ENCODE data around the gene DNAH1.

Gene DNAH1

DNA sequence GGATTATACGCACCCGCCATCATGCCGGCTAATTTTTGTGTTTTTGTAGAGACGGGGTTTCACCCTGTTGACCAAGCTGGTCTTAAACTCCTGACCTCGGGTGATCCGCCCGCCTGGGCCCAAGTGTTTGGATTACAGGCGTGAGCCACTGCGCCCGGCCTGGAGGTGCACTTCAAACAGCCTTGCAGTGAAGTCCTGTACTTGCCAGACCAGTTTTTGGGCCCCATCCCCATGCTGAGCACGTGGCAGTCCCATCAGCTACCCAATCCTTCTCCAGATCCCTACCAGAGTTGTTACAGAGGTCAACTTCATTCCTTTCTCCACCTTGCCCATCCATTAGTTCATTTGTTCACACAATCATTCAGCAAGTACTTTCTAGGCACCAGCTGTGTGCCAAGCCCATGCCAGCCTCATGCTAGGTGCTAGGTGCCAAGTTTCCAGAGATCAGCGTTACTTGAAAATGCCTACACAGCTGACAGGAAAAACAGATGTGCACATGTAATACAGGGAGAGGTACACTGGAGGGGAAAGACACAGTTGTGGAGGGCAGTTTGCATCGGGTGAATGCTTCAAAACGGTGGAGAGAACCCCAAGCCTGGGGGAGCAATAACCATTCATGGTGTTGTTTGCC lies 2.2 kb downstream of the DNAH1 start:
- H3K4ac ChIP-seq (ENCODE audit: low read depth, low read length) = no peak overlapping the region
- H4K5ac ChIP-seq (ENCODE audit: low read length) = no peak overlapping the region
- no peaks in the 10 kb centered on the region for H3K79me1 ChIP-seq (ENCODE audit: low read length)
- no peak overlapping the region for H3K4me3 ChIP-seq (ENCODE audit: low read length)
- no peak overlapping the region for H3K4me2 ChIP-seq (ENCODE audit: low read length)
- H3K23ac ChIP-seq (ENCODE audit: low read length) = no peak overlapping the region
- peak; percentile 20 for DNase-seq
- WGBS (ENCODE audit: extremely low coverage, insufficient coverage, low lambda C conversion rate) = no CpG with 5 or more reads among the region's 14 CpGs
- H3K4me1 ChIP-seq (ENCODE audit: control insufficient read depth, low read depth, low read length) = peaks cover 1% of the 10 kb centered on the region
- H4K8ac ChIP-seq (ENCODE audit: low read depth, low read length) = no peak overlapping the region
- H3K56ac ChIP-seq (ENCODE audit: low read length) = no peak overlapping the region
- no peak overlapping the region for H2BK15ac ChIP-seq (replicated peaks; ENCODE audit: low read depth)
- H3K79me2 ChIP-seq (ENCODE audit: control insufficient read depth, insufficient read depth, low read length) = no peaks in the 10 kb centered on the region
- no peak overlapping the region for H3K27ac ChIP-seq (ENCODE audit: low read depth, low read length)
- H3K9ac ChIP-seq (ENCODE audit: low read length) = no peak overlapping the region
- H3K36me3 ChIP-seq (ENCODE audit: control insufficient read depth, insufficient read depth, low read length) = no peaks in the 10 kb centered on the region
- H2BK5ac ChIP-seq (ENCODE audit: low read length) = no peak overlapping the region
- H3K27me3 ChIP-seq (ENCODE audit: insufficient read depth, low read length, poor library complexity) = no peaks in the 10 kb centered on the region
- H2BK120ac ChIP-seq (ENCODE audit: low read depth, low read length) = no peak overlapping the region
- H2AK5ac ChIP-seq (ENCODE audit: low read length) = no peak overlapping the region
- no peak overlapping the region for H3K18ac ChIP-seq (ENCODE audit: low read length)

DNA sequence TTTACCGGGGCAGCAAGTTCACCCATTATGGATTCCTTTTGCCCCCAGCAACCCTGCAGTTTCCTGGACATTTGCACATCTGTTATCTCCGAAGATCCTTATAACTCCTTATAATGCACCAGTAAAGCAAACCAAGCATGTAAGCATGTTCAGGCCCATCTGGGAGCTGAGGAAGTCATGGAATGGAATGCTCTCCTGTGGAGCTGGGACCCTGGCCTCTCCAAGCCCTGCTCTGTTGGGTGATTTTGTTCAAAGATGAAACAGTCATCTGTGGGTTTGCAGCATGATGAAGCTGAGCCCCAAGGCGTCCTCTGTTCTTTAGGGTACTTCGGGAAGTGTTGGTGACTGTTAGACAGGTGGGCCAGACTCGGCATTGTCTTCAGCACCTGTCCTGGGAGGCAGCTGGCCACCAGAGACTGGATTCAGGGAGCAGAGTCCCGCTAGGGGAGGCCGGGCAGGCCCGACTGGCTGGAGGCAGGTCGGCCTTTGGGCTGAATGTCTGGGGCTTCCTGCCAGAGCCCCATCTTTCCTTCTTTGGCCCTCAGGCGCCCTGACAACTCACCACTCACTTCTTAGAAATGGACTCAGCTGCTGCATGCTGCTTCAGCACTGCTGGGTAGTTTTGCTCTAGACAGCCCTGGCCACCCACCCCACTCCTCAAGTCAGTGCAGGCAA lies 3.9 kb downstream of the DNAH1 start:
- no peak overlapping the region for H3K27ac ChIP-seq (ENCODE audit: low read depth, low read length)
- no peak overlapping the region for H3K4me3 ChIP-seq (ENCODE audit: low read length)
- H4K5ac ChIP-seq (ENCODE audit: low read length) = no peak overlapping the region
- H3K23ac ChIP-seq (ENCODE audit: low read length) = no peak overlapping the region
- H2BK15ac ChIP-seq (replicated peaks; ENCODE audit: low read depth) = no peak overlapping the region
- no peaks in the 10 kb centered on the region for H3K79me1 ChIP-seq (ENCODE audit: low read length)
- no peak overlapping the region for H2AK5ac ChIP-seq (ENCODE audit: low read length)
- no peaks in the 10 kb centered on the region for H3K36me3 ChIP-seq (ENCODE audit: control insufficient read depth, insufficient read depth, low read length)
- no peak overlapping the region for H3K9ac ChIP-seq (ENCODE audit: low read length)
- H3K79me2 ChIP-seq (ENCODE audit: control insufficient read depth, insufficient read depth, low read length) = no peaks in the 10 kb centered on the region
- no peaks in the 10 kb centered on the region for H3K27me3 ChIP-seq (ENCODE audit: insufficient read depth, low read length, poor library complexity)
- H3K18ac ChIP-seq (ENCODE audit: low read length) = no peak overlapping the region
- no peak overlapping the region for H2BK120ac ChIP-seq (ENCODE audit: low read depth, low read length)
- H3K4me1 ChIP-seq (ENCODE audit: control insufficient read depth, low read depth, low read length) = peaks cover 1% of the 10 kb centered on the region
- no peak overlapping the region for H4K8ac ChIP-seq (ENCODE audit: low read depth, low read length)
- H2BK5ac ChIP-seq (ENCODE audit: low read length) = no peak overlapping the region
- DNase-seq = no peak
- no peak overlapping the region for H3K4me2 ChIP-seq (ENCODE audit: low read length)
- H3K56ac ChIP-seq (ENCODE audit: low read length) = no peak overlapping the region
- WGBS (ENCODE audit: extremely low coverage, insufficient coverage, low lambda C conversion rate) = no CpG with 5 or more reads among the region's 10 CpGs
- no peak overlapping the region for H3K4ac ChIP-seq (ENCODE audit: low read depth, low read length)

DNA sequence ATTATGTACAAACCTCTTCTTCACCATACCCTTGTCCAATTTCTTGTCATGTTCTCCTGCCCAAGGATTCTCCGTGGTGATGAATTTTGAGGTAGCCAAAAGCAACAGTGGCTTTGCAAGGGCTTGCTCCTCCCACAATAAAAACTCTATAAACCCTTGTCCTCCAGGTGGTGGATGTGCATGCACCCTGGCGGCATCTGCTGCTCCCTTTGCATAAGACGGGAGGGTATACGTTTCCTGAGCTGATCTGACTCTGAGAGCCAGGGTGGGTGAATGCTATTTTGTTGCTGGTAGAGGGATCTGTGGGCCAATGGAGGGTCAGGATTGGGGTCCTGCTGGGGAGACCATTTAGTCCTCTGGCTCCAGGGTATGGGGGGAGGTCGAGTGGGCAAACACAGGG lies 5.4 kb downstream of the DNAH1 start:
- no peak overlapping the region for H2BK15ac ChIP-seq (replicated peaks; ENCODE audit: low read depth)
- no peak overlapping the region for H3K4me3 ChIP-seq (ENCODE audit: low read length)
- H2BK120ac ChIP-seq (ENCODE audit: low read depth, low read length) = no peak overlapping the region
- peaks cover 1% of the 10 kb centered on the region for H3K4me1 ChIP-seq (ENCODE audit: control insufficient read depth, low read depth, low read length)
- DNase-seq = no peak
- no peak overlapping the region for H4K5ac ChIP-seq (ENCODE audit: low read length)
- no peak overlapping the region for H3K56ac ChIP-seq (ENCODE audit: low read length)
- no peak overlapping the region for H4K8ac ChIP-seq (ENCODE audit: low read depth, low read length)
- no peak overlapping the region for H3K18ac ChIP-seq (ENCODE audit: low read length)
- H2AK5ac ChIP-seq (ENCODE audit: low read length) = no peak overlapping the region
- H3K27me3 ChIP-seq (ENCODE audit: insufficient read depth, low read length, poor library complexity) = no peaks in the 10 kb centered on the region
- H3K27ac ChIP-seq (ENCODE audit: low read depth, low read length) = no peak overlapping the region
- no peak overlapping the region for H2BK5ac ChIP-seq (ENCODE audit: low read length)
- no peaks in the 10 kb centered on the region for H3K79me1 ChIP-seq (ENCODE audit: low read length)
- H3K23ac ChIP-seq (ENCODE audit: low read length) = no peak overlapping the region
- no peak overlapping the region for H3K4ac ChIP-seq (ENCODE audit: low read depth, low read length)
- H3K4me2 ChIP-seq (ENCODE audit: low read length) = no peak overlapping the region
- no peak overlapping the region for H3K9ac ChIP-seq (ENCODE audit: low read length)
- H3K79me2 ChIP-seq (ENCODE audit: control insufficient read depth, insufficient read depth, low read length) = no peaks in the 10 kb centered on the region
- WGBS (ENCODE audit: extremely low coverage, insufficient coverage, low lambda C conversion rate) = no CpG with 5 or more reads among the region's 5 CpGs
- no peaks in the 10 kb centered on the region for H3K36me3 ChIP-seq (ENCODE audit: control insufficient read depth, insufficient read depth, low read length)

DNA sequence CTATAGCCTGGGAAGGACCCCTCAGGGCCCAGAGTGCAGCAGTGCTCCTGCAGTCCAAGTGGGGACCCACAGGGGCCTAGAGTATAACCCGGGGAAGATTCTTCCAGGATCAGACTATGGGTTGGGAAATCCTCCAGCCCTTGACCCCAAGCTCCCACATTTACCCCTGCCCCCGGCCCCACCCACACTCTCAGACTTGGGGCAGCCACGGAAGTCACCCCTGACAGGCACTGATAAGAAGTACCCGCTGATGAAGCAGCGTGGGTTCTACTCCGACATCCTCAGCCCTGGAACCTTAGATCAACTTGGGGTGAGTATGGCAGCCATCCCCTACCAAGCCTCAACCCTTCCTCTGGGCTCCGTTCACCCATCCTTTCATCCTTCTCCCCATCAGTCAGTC lies 6.3 kb downstream of the DNAH1 start:
- H3K23ac ChIP-seq (ENCODE audit: low read length) = no peak overlapping the region
- H3K9ac ChIP-seq (ENCODE audit: low read length) = no peak overlapping the region
- no peak overlapping the region for H4K5ac ChIP-seq (ENCODE audit: low read length)
- H2AK5ac ChIP-seq (ENCODE audit: low read length) = no peak overlapping the region
- no peak overlapping the region for H3K4ac ChIP-seq (ENCODE audit: low read depth, low read length)
- no peak overlapping the region for H3K4me2 ChIP-seq (ENCODE audit: low read length)
- no peak overlapping the region for H3K4me3 ChIP-seq (ENCODE audit: low read length)
- no peak overlapping the region for H2BK5ac ChIP-seq (ENCODE audit: low read length)
- no peak overlapping the region for H3K18ac ChIP-seq (ENCODE audit: low read length)
- H3K56ac ChIP-seq (ENCODE audit: low read length) = no peak overlapping the region
- DNase-seq = no peak
- no peak overlapping the region for H3K27ac ChIP-seq (ENCODE audit: low read depth, low read length)
- H4K8ac ChIP-seq (ENCODE audit: low read depth, low read length) = no peak overlapping the region
- no peak overlapping the region for H2BK120ac ChIP-seq (ENCODE audit: low read depth, low read length)
- H3K79me2 ChIP-seq (ENCODE audit: control insufficient read depth, insufficient read depth, low read length) = no peaks in the 10 kb centered on the region
- H3K36me3 ChIP-seq (ENCODE audit: control insufficient read depth, insufficient read depth, low read length) = no peaks in the 10 kb centered on the region
- H2BK15ac ChIP-seq (replicated peaks; ENCODE audit: low read depth) = no peak overlapping the region
- no peaks in the 10 kb centered on the region for H3K27me3 ChIP-seq (ENCODE audit: insufficient read depth, low read length, poor library complexity)
- H3K4me1 ChIP-seq (ENCODE audit: control insufficient read depth, low read depth, low read length) = no peaks in the 10 kb centered on the region
- no peaks in the 10 kb centered on the region for H3K79me1 ChIP-seq (ENCODE audit: low read length)
- no CpG with 5 or more reads among the region's 7 CpGs for WGBS (ENCODE audit: extremely low coverage, insufficient coverage, low lambda C conversion rate)

DNA sequence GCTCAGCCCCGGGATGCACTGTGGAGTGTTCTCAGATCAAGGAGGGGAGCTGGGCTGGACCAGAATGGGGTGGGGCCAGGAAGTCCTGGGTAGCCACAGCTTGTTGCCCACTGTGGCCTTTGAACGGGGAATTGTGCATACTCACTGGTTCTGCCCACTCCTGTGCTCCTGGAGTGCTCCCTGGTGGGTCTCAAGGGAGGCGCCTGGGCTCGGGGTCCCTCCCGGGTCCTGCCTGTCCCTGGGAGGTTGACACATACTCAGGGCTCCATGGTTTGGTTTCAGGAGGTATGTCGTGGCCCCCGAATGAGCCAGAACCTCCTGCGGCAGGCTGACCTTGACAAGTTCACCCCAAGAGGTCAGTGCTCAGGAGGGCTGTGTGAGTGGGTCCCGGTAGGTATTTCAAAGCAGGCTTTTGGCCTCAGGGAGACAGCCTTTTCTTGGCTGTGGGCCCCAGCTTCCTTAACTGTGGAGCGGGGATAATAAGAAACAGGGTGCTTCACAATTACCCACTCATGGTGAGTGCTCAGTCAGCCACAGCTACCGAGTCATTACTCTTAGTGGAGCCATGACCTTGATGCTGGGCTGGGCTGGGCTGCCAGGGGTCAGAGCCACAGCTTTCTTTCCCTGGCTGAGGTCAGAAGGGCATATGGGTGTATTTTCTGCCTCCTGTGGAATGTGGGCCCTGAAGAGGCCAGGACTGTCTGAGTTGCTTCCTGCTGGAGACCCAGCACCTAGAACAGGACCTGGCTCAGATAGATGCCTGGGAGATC lies 7.6 kb downstream of the DNAH1 start:
- Histone ChIP-seq H3K79me1 (ENCODE audit: low read length) (no peaks in the 10 kb centered on the region), H3K79me2 (ENCODE audit: control insufficient read depth, insufficient read depth, low read length) (no peaks in the 10 kb centered on the region), H4K8ac (ENCODE audit: low read depth, low read length) (no peak overlapping the region), H3K4me1 (ENCODE audit: control insufficient read depth, low read depth, low read length) (no peaks in the 10 kb centered on the region), H3K27ac (ENCODE audit: low read depth, low read length) (no peak overlapping the region), H3K36me3 (ENCODE audit: control insufficient read depth, insufficient read depth, low read length) (no peaks in the 10 kb centered on the region), H3K4ac (ENCODE audit: low read depth, low read length) (no peak overlapping the region), H2BK120ac (ENCODE audit: low read depth, low read length) (no peak overlapping the region), H3K9ac (ENCODE audit: low read length) (no peak overlapping the region), H2BK15ac (replicated peaks; ENCODE audit: low read depth) (no peak overlapping the region), H3K4me2 (ENCODE audit: low read length) (no peak overlapping the region), H3K18ac (ENCODE audit: low read length) (no peak overlapping the region), H4K5ac (ENCODE audit: low read length) (no peak overlapping the region), H2BK5ac (ENCODE audit: low read length) (no peak overlapping the region), H3K56ac (ENCODE audit: low read length) (peak overlapping the region; percentile 15), H3K23ac (ENCODE audit: low read length) (peak overlapping the region; percentile 48), H3K4me3 (ENCODE audit: low read length) (no peak overlapping the region), H3K27me3 (ENCODE audit: insufficient read depth, low read length, poor library complexity) (no peaks in the 10 kb centered on the region), H2AK5ac (ENCODE audit: low read length) (no peak overlapping the region)
- DNase-seq = peak; percentile 47
- no CpG with 5 or more reads among the region's 11 CpGs for WGBS (ENCODE audit: extremely low coverage, insufficient coverage, low lambda C conversion rate)
